Neuronal stem cell (in vitro differentiated cells): ENCODE data around the gene KCNJ1.

ENCODE experiments used
- DNase-seq: peaks from one replicate; pipeline ENCODE4 v3.0.0-alpha.2; 2013; ENCODE audit warnings: low spot score
- H2AFZ ChIP-seq: one replicate; pipeline ENCODE4 v1.6.1; 2013; ENCODE audit warnings: mild to moderate bottlenecking, low read length, inconsistent platforms
- H2AK5ac ChIP-seq: 2 replicates; pipeline ENCODE4 v1.6.1; 2013; ENCODE audit warnings: low read depth, mild to moderate bottlenecking, inconsistent platforms, low read length, moderate library complexity, mixed read lengths
- H2BK120ac ChIP-seq: 2 replicates; pipeline ENCODE4 v1.6.1; 2013; ENCODE audit warnings: low read depth, mild to moderate bottlenecking, inconsistent platforms, low read length, moderate library complexity, mixed read lengths
- H2BK12ac ChIP-seq: one replicate; pipeline ENCODE4 v1.6.1; 2013; ENCODE audit warnings: low read length, inconsistent platforms
- H2BK15ac ChIP-seq: 2 replicates; pipeline ENCODE4 v1.6.1; 2013; ENCODE audit warnings: mild to moderate bottlenecking, low read length, inconsistent platforms, mixed read lengths
- H2BK5ac ChIP-seq: one replicate; pipeline ENCODE4 v1.6.1; 2013; ENCODE audit warnings: inconsistent platforms, mild to moderate bottlenecking, low read length, moderate library complexity
- H3K14ac ChIP-seq: one replicate; pipeline ENCODE4 v1.6.1; 2013; ENCODE audit warnings: low read length, inconsistent platforms
- H3K18ac ChIP-seq: 2 replicates; pipeline ENCODE4 v1.6.1; 2013; ENCODE audit warnings: low read length, inconsistent platforms
- H3K23ac ChIP-seq: 2 replicates; pipeline ENCODE4 v1.6.1; 2013; ENCODE audit warnings: low read depth, mild to moderate bottlenecking, mixed read lengths, low read length, inconsistent platforms; ENCODE audit not compliant: poor library complexity
- H3K27ac ChIP-seq: replicated peaks from 3 replicates; pipeline ENCODE4 v1.5.1; 2013; ENCODE audit warnings: low read length, inconsistent platforms
- H3K27me3 ChIP-seq, 3 experiments: 2 replicates each; pipeline ENCODE4 v1.6.1; 2013; ENCODE audit warnings: low read length in 3 of 3, mild to moderate bottlenecking in 2 of 3, inconsistent platforms in 1 of 3, low read depth in 1 of 3, mixed read lengths in 1 of 3, moderate library complexity in 1 of 3; ENCODE audit not compliant: control insufficient read depth in 3 of 3, insufficient read depth in 3 of 3
- H3K36me3 ChIP-seq, 2 donors: replicated peaks in 1 of 2; 2 replicates each; pipeline ENCODE4 v1.6.1; 2013; ENCODE audit warnings: low read length in 2 of 2; ENCODE audit not compliant: control insufficient read depth in 2 of 2, insufficient read depth in 2 of 2
- H3K4ac ChIP-seq: 2 replicates; pipeline ENCODE4 v1.6.1; 2013; ENCODE audit warnings: inconsistent platforms, mild to moderate bottlenecking, low read length, moderate library complexity
- H3K4me1 ChIP-seq, 2 donors: 1 replicate in 1 of 2; 2 replicates in 1 of 2; pipeline ENCODE4 v1.6.1; 2013; ENCODE audit warnings: low read length in 2 of 2, low read depth in 1 of 2; ENCODE audit not compliant: control insufficient read depth in 2 of 2, insufficient read depth in 1 of 2
- H3K4me2 ChIP-seq: one replicate; pipeline ENCODE4 v1.6.1; 2013; ENCODE audit warnings: mild to moderate bottlenecking, low read length, inconsistent platforms; ENCODE audit not compliant: insufficient read depth, poor library complexity, severe bottlenecking
- H3K4me3 ChIP-seq, 2 donors: 2 replicates each; pipeline ENCODE4 v1.5.1; 2013; ENCODE audit warnings: low read length in 2 of 2, mild to moderate bottlenecking in 2 of 2, inconsistent platforms in 1 of 2, moderate library complexity in 1 of 2
- H3K79me1 ChIP-seq: one replicate; pipeline ENCODE4 v1.6.1; 2013; ENCODE audit warnings: low read depth, mild to moderate bottlenecking, inconsistent platforms, low read length, moderate library complexity
- H3K9ac ChIP-seq: one replicate; pipeline ENCODE4 v1.6.1; 2013; ENCODE audit warnings: mild to moderate bottlenecking, low read depth, low read length, inconsistent platforms; ENCODE audit not compliant: poor library complexity
- H3K9me3 ChIP-seq, 2 donors: replicated peaks in 1 of 2; 2 replicates each; pipeline versions ENCODE3 to v1.6.1; 2013; ENCODE audit warnings: low read length in 2 of 2, mild to moderate bottlenecking in 2 of 2, inconsistent platforms in 1 of 2, low read depth in 1 of 2, mixed read lengths in 1 of 2, moderate library complexity in 1 of 2; ENCODE audit not compliant: control insufficient read depth in 2 of 2, insufficient read depth in 1 of 2
- H4K8ac ChIP-seq: one replicate; pipeline ENCODE4 v1.6.1; 2013; ENCODE audit warnings: low read depth, mild to moderate bottlenecking, inconsistent platforms, low read length, moderate library complexity
- H4K91ac ChIP-seq: one replicate; pipeline ENCODE4 v1.6.1; 2013; ENCODE audit warnings: low read length, low read depth, mild to moderate bottlenecking, inconsistent platforms; ENCODE audit not compliant: poor library complexity
- WGBS, 2 donors: extraction: QIAGEN DNeasy Blood & Tissue Kit; methylation state at CpG; one replicate each; pipeline ENCODE4 v1.1.7; 2013; ENCODE audit warnings: missing lambda C conversion rate in 2 of 2, mixed read lengths in 1 of 2; ENCODE audit not compliant: insufficient read length in 2 of 2, insufficient replicate concordance in 1 of 2; ENCODE audit errors: extremely low coverage in 2 of 2; 5-methylcytosine and 5-hydroxymethylcytosine counted together

The KCNJ1 gene

DNA sequence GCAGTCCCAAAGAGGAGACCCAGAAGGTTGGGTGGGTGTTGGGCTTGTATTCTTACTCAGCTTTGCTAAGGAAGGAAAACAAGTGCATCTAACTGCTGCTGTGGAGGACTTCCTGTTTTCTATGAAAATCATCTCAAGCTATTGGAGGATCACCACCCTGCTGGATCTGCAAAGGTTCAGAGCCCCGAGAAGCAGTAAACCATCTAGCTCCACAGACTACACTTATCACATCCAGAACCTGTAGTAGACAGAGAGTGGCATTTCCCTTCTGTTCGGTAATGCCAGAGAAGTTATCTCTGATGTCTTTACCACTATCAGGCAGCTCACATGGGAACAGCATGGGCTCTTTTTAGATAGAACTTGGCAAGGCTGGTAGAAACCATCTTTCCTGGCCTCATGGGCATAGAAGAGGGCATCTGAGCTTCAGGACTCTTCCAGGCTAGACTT lies 21.7 kb downstream of the KCNJ1 start:
- H3K27me3 ChIP-seq = no peaks in the 10 kb centered on the region
- no peak overlapping the region for H2AK5ac ChIP-seq
- H3K18ac ChIP-seq = no peak overlapping the region
- no peak overlapping the region for H3K4me3 ChIP-seq
- no peak overlapping the region for H4K91ac ChIP-seq
- no peak overlapping the region for H4K8ac ChIP-seq
- no peak overlapping the region for H2BK15ac ChIP-seq
- H3K79me1 ChIP-seq = no peaks in the 10 kb centered on the region
- no CpG with 5 or more reads among the region's 2 CpGs for WGBS, 2 donors
- H3K23ac ChIP-seq = no peak overlapping the region
- H3K4me2 ChIP-seq = no peak overlapping the region
- H3K4me1 ChIP-seq = no peaks in the 10 kb centered on the region
- H2AFZ ChIP-seq = no peak overlapping the region
- DNase-seq = no peak
- H3K4ac ChIP-seq = no peak overlapping the region
- H3K27ac ChIP-seq = no peak overlapping the region
- H2BK5ac ChIP-seq = no peak overlapping the region
- H3K9me3 ChIP-seq = peaks cover 0 to 2% of the 10 kb centered on the region in 2 donors
- no peak overlapping the region for H3K9ac ChIP-seq
- no peaks in the 10 kb centered on the region for H3K36me3 ChIP-seq
- H2BK12ac ChIP-seq = no peak overlapping the region
- H2BK120ac ChIP-seq = no peak overlapping the region
- H3K14ac ChIP-seq = no peak overlapping the region

GRCh38 chr11:128843198-128843785 lies 23.8 kb downstream of the KCNJ1 start:
- no peak for DNase-seq
- H3K18ac ChIP-seq = no peak overlapping the region
- H2BK5ac ChIP-seq = no peak overlapping the region
- H3K36me3 ChIP-seq = no peaks in the 10 kb centered on the region
- H3K4me2 ChIP-seq = no peak overlapping the region
- H3K23ac ChIP-seq = no peak overlapping the region
- no peak overlapping the region for H3K14ac ChIP-seq
- H3K9ac ChIP-seq = no peak overlapping the region
- no peak overlapping the region for H3K4ac ChIP-seq
- H3K9me3 ChIP-seq = peaks cover 0 to 11% of the 10 kb centered on the region in 2 donors
- no peaks in the 10 kb centered on the region for H3K79me1 ChIP-seq
- H2AK5ac ChIP-seq = no peak overlapping the region
- H2BK120ac ChIP-seq = no peak overlapping the region
- no peak overlapping the region for H4K91ac ChIP-seq
- H3K27me3 ChIP-seq = no peaks in the 10 kb centered on the region
- no peak overlapping the region for H2AFZ ChIP-seq
- no peak overlapping the region for H3K27ac ChIP-seq
- no peak overlapping the region for H2BK12ac ChIP-seq
- no peak overlapping the region for H3K4me3 ChIP-seq
- no peak overlapping the region for H2BK15ac ChIP-seq
- WGBS, 2 donors = no CpG with 5 or more reads among the region's 2 CpGs
- peaks cover 0 to 4% of the 10 kb centered on the region in 2 donors for H3K4me1 ChIP-seq
- no peak overlapping the region for H4K8ac ChIP-seq

- no peaks in the 10 kb centered on the region for H3K27me3 ChIP-seq
Observed at GRCh38 chr11:128841461-128842072, 25.5 kb downstream of the KCNJ1 start.

DNA sequence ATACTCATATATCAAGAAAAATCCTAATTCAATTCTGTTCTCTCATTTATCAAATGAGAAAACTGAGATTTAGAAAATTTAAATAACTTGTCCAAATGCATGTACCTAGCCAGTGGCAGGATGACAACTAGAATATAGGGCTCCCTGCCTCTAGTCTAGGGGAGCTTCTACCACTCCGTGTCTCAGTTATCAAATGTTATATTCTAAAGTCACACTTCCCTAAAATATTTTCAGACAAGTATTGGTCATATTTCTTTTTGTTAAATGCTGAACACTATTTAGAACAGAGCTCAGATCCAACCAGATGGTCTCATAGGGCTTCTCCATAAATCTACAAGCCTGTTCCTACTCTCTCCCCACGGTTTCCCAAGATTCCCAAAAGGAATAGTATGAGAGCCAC lies 26.3 kb downstream of the KCNJ1 start:
- Histone ChIP-seq H3K4ac (no peak overlapping the region), H2AK5ac (no peak overlapping the region), H2BK12ac (no peak overlapping the region), H2BK5ac (no peak overlapping the region), H3K27ac (no peak overlapping the region), H3K9ac (no peak overlapping the region), H3K23ac (no peak overlapping the region), H3K36me3 (no peaks in the 10 kb centered on the region), H4K91ac (no peak overlapping the region), H2AFZ (no peak overlapping the region), H4K8ac (no peak overlapping the region), H3K9me3 (peaks cover 0 to 11% of the 10 kb centered on the region in 2 donors), H2BK15ac (no peak overlapping the region), H2BK120ac (no peak overlapping the region), H3K4me1 (peaks cover 1 to 13% of the 10 kb centered on the region in 2 donors), H3K4me3 (no peak overlapping the region), H3K4me2 (no peak overlapping the region), H3K18ac (no peak overlapping the region), H3K79me1 (no peaks in the 10 kb centered on the region), H3K14ac (no peak overlapping the region), H3K27me3 (no peaks in the 10 kb centered on the region)
- no peak for DNase-seq
- no CpG with 5 or more reads among the region's 2 CpGs for WGBS, 2 donors

More at GRCh38 chr11:128841461-128842072, 25.5 kb downstream of the KCNJ1 start:
- Histone ChIP-seq H2AK5ac (no peak overlapping the region), H2BK120ac (no peak overlapping the region), H3K27ac (no peak overlapping the region), H3K9me3 (peaks cover 0 to 11% of the 10 kb centered on the region in 2 donors), H3K4ac (no peak overlapping the region), H3K79me1 (no peaks in the 10 kb centered on the region), H2BK5ac (no peak overlapping the region), H3K4me2 (no peak overlapping the region), H2BK15ac (no peak overlapping the region), H4K91ac (no peak overlapping the region), H2AFZ (no peak overlapping the region), H3K4me1 (peaks cover 0 to 7% of the 10 kb centered on the region in 2 donors), H3K4me3 (no peak overlapping the region), H3K36me3 (no peaks in the 10 kb centered on the region), H3K18ac (no peak overlapping the region), H3K14ac (no peak overlapping the region), H4K8ac (no peak overlapping the region), H3K9ac (no peak overlapping the region), H3K23ac (no peak overlapping the region), H2BK12ac (no peak overlapping the region)
- DNase-seq = no peak
- no CpG with 5 or more reads among the region's 7 CpGs for WGBS, 2 donors
